GM12873 (cell line): Measurements from ENCODE around the gene ZNF81.

Experiments
- TF ChIP-seq, protein P1 (sequence below): IDR thresholded peaks from 2 replicates; pipeline ENCODE4 v1.5.1; 2012; ENCODE audit warnings: low read depth, mild to moderate bottlenecking, moderate library complexity, low read length, control low read depth; ENCODE audit not compliant: insufficient read depth; ENCODE audit errors: missing control alignments

ZNF81 gene

GRCh38 chrX:47836164-47837072 is at the start of gene ZNF81:
Gene ZNF81 (plus strand): TSS chrX:47836902. CDS start chrX:47846268, 9,366 bp downstream.
- TF ChIP-seq, protein P1, sequence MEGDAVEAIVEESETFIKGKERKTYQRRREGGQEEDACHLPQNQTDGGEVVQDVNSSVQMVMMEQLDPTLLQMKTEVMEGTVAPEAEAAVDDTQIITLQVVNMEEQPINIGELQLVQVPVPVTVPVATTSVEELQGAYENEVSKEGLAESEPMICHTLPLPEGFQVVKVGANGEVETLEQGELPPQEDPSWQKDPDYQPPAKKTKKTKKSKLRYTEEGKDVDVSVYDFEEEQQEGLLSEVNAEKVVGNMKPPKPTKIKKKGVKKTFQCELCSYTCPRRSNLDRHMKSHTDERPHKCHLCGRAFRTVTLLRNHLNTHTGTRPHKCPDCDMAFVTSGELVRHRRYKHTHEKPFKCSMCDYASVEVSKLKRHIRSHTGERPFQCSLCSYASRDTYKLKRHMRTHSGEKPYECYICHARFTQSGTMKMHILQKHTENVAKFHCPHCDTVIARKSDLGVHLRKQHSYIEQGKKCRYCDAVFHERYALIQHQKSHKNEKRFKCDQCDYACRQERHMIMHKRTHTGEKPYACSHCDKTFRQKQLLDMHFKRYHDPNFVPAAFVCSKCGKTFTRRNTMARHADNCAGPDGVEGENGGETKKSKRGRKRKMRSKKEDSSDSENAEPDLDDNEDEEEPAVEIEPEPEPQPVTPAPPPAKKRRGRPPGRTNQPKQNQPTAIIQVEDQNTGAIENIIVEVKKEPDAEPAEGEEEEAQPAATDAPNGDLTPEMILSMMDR, result no peak

GRCh38 chrX:47796433-47796906 is 40.2 kb upstream of the ZNF81 start:
- TF ChIP-seq, protein P1, result no peak

DNA sequence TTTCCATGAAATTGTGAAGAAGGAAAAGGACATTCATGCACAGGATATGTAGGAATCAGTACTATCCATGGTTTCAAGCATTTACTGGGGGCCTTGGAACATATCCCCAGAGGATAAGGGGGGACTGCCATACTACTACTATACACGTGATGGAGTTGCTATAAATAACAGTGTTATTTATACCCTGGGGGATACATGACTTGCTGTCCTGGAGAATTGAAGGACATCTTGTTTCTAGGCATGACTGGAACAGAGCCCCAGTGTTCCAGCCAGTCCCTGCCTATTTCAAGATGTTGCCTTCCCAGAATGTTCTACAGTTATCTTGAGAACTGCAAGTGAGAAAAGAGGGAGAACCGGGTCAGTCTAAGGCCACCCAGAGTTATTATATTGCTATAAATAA is 39.6 kb upstream of the ZNF81 start:
- TF ChIP-seq, protein P1, result no peak

GRCh38 chrX:47798861-47799260 is 37.8 kb upstream of the ZNF81 start:
- TF ChIP-seq, protein P1, result no peak

DNA sequence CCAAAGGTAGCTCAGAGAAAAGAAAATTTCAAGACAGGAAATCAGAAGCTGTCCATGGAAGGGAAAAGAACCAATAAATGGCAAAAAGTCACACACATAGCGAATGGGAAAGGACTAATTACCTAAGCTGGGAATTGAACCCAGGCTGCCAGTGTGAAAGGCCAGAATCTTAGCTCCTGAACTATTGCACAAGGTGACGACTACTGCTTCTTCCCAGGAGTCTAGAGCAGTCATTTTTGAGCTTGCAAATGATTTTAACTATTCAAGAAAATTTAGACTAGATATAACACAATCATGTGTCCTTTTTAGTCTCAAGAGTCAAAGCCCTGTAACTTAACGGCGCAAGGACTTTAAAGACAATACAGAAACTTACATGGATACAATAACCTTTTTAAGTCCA is 34.1 kb upstream of the ZNF81 start:
- TF ChIP-seq, protein P1, result no peak

DNA sequence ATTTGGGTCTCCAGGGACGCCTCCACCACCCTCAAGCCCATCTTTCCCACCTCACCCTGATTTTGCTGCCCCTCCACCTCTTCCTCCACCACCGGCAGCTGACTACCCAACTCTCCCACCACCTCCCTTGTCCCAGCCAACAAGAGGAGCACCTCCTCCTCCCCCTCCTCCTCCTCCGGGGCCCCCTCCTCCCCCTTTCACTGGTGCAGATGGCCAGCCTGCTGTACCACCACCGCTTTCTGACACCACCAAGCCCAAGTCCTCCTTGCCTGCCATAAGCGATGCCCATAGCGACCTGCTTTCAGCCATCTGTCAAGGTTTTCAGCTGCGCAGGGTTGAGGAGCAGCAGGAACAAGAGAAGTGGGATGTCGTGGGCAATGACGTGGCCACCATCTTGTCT is 32.4 kb upstream of the ZNF81 start:
- TF ChIP-seq, protein P1, result no peak

- TF ChIP-seq, protein P1, result no peak
These were observed 29.2 kb upstream of the ZNF81 start for GRCh38 chrX:47807548-47807947.
